Chondrocyte (in vitro differentiated cells): ENCODE data around the gene FIZ1. TPM values are rescaled to one million over a fixed set of nuclear protein-coding genes. Genes with fewer than 3 reads are reported as not detected.

Source experiments
- DNase-seq: peaks from one replicate; pipeline ENCODE4 v3.0.0; 2021; ENCODE audit warnings: mixed read lengths, low spot score
- H3K27ac Mint-ChIP-seq: one replicate; pipeline ENCODE4 v1.8.0; 2021; ENCODE audit warnings: mild to moderate bottlenecking, moderate library complexity, mixed read lengths; ENCODE audit not compliant: unreplicated experiment
- H3K27me3 Mint-ChIP-seq: 2 replicates; pipeline ENCODE4 v1.8.0; 2021; ENCODE audit warnings: low read depth, mixed read lengths
- H3K36me3 Mint-ChIP-seq: 2 replicates; pipeline ENCODE4 v1.8.0; 2021; ENCODE audit warnings: low read depth, mixed read lengths
- H3K4me1 Mint-ChIP-seq: 2 replicates; pipeline ENCODE4 v1.8.0; 2021; ENCODE audit warnings: low read depth, mild to moderate bottlenecking, mixed read lengths
- H3K4me3 Mint-ChIP-seq: one replicate; pipeline ENCODE4 v1.8.0; 2021; ENCODE audit warnings: mild to moderate bottlenecking, moderate library complexity, mixed read lengths; ENCODE audit not compliant: unreplicated experiment
- H3K9me3 Mint-ChIP-seq: 2 replicates; pipeline ENCODE4 v1.8.0; 2021; ENCODE audit warnings: low read depth, mixed read lengths
- CTCF ChIP-seq: fragments of 200-600 bp; sonication (generic); IDR thresholded peaks from 2 replicates; pipeline ENCODE4 v1.5.0; 2021; ENCODE audit warnings: antibody characterized with exemption, mild to moderate bottlenecking, moderate library complexity
- total RNA-seq: library from RNA; stranded (reverse); gene quantifications from 3 replicates; pipeline ENCODE4 v1.2.1, GENCODE V29; 2021

The FIZ1 gene
- total RNA-seq, 1 donor from 2014 or later, result 11.3 TPM

GRCh38 chr19:55549500-55550320, 49.6 kb downstream of the FIZ1 start:
- H3K27me3 Mint-ChIP-seq, result no peaks in the 10 kb centered on the region
- H3K9me3 Mint-ChIP-seq, result no peaks in the 10 kb centered on the region
- peak overlapping the region; percentile 99 for H3K27ac Mint-ChIP-seq
- TF ChIP-seq CTCF, result peak; percentile 44
- no peaks in the 10 kb centered on the region for H3K36me3 Mint-ChIP-seq
- peaks cover 65% of the 10 kb centered on the region for H3K4me1 Mint-ChIP-seq
- DNase-seq, result no peak
- H3K4me3 Mint-ChIP-seq, result peak overlapping the region; percentile 52

GRCh38 chr19:55546822-55547614, 52.3 kb downstream of the FIZ1 start:
- DNase-seq, result no peak
- Mint-ChIP-seq H3K4me3 (peak overlapping the region; percentile 36), H3K27ac (peak overlapping the region; percentile 89)

GRCh38 chr19:55546011-55546410, 53.3 kb downstream of the FIZ1 start:
- H3K9me3 Mint-ChIP-seq, result peaks cover 6% of the 10 kb centered on the region
- no peak for DNase-seq
- no peak for TF ChIP-seq CTCF
- H3K27me3 Mint-ChIP-seq, result no peaks in the 10 kb centered on the region
- H3K27ac Mint-ChIP-seq, result no peak overlapping the region
- H3K4me1 Mint-ChIP-seq, result peaks cover 38% of the 10 kb centered on the region
- no peaks in the 10 kb centered on the region for H3K36me3 Mint-ChIP-seq
- no peak overlapping the region for H3K4me3 Mint-ChIP-seq

More at GRCh38 chr19:55546822-55547614, 52.3 kb downstream of the FIZ1 start:
- Mint-ChIP-seq H3K4me1 (peaks cover 42% of the 10 kb centered on the region), H3K27me3 (no peaks in the 10 kb centered on the region), H3K36me3 (no peaks in the 10 kb centered on the region), H3K9me3 (peaks cover 2% of the 10 kb centered on the region)
- no peak for TF ChIP-seq CTCF

- Mint-ChIP-seq H3K4me3 (no peak within 1 kb of the TSS), H3K27me3 (no peaks in the 10 kb centered on the region), H3K27ac (no peak within 1 kb of the TSS), H3K36me3 (no peaks in the 10 kb centered on the region), H3K4me1 (peaks cover 38% of the 10 kb centered on the region), H3K9me3 (peaks cover 6% of the 10 kb centered on the region)
- no peak for DNase-seq
- no peak for TF ChIP-seq CTCF
Observed at GRCh38 chr19:55545443-55545842, 53.9 kb downstream of the FIZ1 start, which contains the start of gene SBK3. Gene SBK3 (minus strand): TSS chr19:55545543. CDS start chr19:55545543, 0 bp downstream.

- no peak for DNase-seq
- no peak for TF ChIP-seq CTCF
- no peaks in the 10 kb centered on the region for H3K27me3 Mint-ChIP-seq
- H3K9me3 Mint-ChIP-seq, result peaks cover 6% of the 10 kb centered on the region
- peaks cover 33% of the 10 kb centered on the region for H3K4me1 Mint-ChIP-seq
- H3K4me3 Mint-ChIP-seq, result no peak overlapping the region
- no peak overlapping the region for H3K27ac Mint-ChIP-seq
- no peaks in the 10 kb centered on the region for H3K36me3 Mint-ChIP-seq
Observed at GRCh38 chr19:55544776-55545439, 54.4 kb downstream of the FIZ1 start.
